ENCODE measurements around the gene RIIAD1.
"Not testable (repeated sequence)": the region's sequence is repeated elsewhere in the genome, so short reads cannot be mapped to it uniquely, and the experiment has no call there.

The RIIAD1 gene

GRCh38 chr1:151711044-151711800 lies 10.1 kb upstream of the RIIAD1 start:
- no peak for DNase-seq (ENCODE audit: low read depth)

- DNase-seq (ENCODE audit: low read depth): no peak
These were observed 9.4 kb upstream of the RIIAD1 start for GRCh38 chr1:151711951-151712350.

GRCh38 chr1:151713044-151713443 lies 8.3 kb upstream of the RIIAD1 start:
- no peak for DNase-seq (ENCODE audit: low read depth)

GRCh38 chr1:151713874-151714273 lies 7.4 kb upstream of the RIIAD1 start:
- DNase-seq (ENCODE audit: low read depth): no peak

- DNase-seq (ENCODE audit: low read depth): no peak
These were observed 6.2 kb upstream of the RIIAD1 start for GRCh38 chr1:151714820-151715725.

- no peak for DNase-seq (ENCODE audit: low read depth)
These were observed 5.5 kb upstream of the RIIAD1 start for GRCh38 chr1:151715726-151716404.

- no peak for DNase-seq (ENCODE audit: low read depth)
These were observed 4.9 kb upstream of the RIIAD1 start for GRCh38 chr1:151716405-151716762.

GRCh38 chr1:151716771-151717631 lies 4.3 kb upstream of the RIIAD1 start, which contains the start of gene CELF3:
Gene CELF3 (minus strand): TSS chr1:151716803. CDS start chr1:151716020, 783 bp downstream.
- no peak for DNase-seq (ENCODE audit: low read depth)

- DNase-seq (ENCODE audit: low read depth): no peak
These were observed 3.3 kb upstream of the RIIAD1 start for GRCh38 chr1:151718011-151718431.

- DNase-seq (ENCODE audit: low read depth): no peak
These were observed 2.7 kb upstream of the RIIAD1 start for GRCh38 chr1:151718666-151719065.

GRCh38 chr1:151720125-151720524 lies 1.2 kb upstream of the RIIAD1 start:
- DNase-seq (ENCODE audit: low read depth): no peak

GRCh38 chr1:151720554-151720953 lies 768 bp upstream of the RIIAD1 start:
- no peak for DNase-seq (ENCODE audit: low read depth)

- no peak for DNase-seq (ENCODE audit: low read depth)
These were observed 627 bp downstream of the RIIAD1 start for GRCh38 chr1:151721788-151722510.

- no peak for DNase-seq (ENCODE audit: low read depth)
These were observed 2.5 kb downstream of the RIIAD1 start for GRCh38 chr1:151723726-151724370.

GRCh38 chr1:151728151-151729054 lies 7.1 kb downstream of the RIIAD1 start:
- no peak for DNase-seq (ENCODE audit: low read depth)

GRCh38 chr1:151729157-151729965 lies 8.0 kb downstream of the RIIAD1 start:
- no peak for DNase-seq (ENCODE audit: low read depth)

- DNase-seq (ENCODE audit: low read depth): no peak
These were observed 8.6 kb downstream of the RIIAD1 start for GRCh38 chr1:151729966-151730291.

GRCh38 chr1:151733126-151733525 lies 11.8 kb downstream of the RIIAD1 start:
- DNase-seq (ENCODE audit: low read depth): no peak

- not testable (repeated sequence) for DNase-seq (ENCODE audit: low read depth)
These were observed 12.7 kb downstream of the RIIAD1 start for GRCh38 chr1:151733995-151734394.

Measured in stimulated activated CD8-positive, alpha-beta memory T cell treated with anti-CD3 and anti-CD28 coated beads, Interleukin-15, amount 100 ng/mL, for 1 hour (primary cell).